HEK293 (cell line): Measurements from ENCODE around the gene DIP2C.

ENCODE experiments used
- CTCF ChIA-PET: fragments of 350-600 bp; formaldehyde crosslinking; extraction: SDS; loops from one replicate; lab custom pipeline; 2021; ENCODE audit warnings: antibody characterized with exemption; lab: Yijun Ruan, JAX
- POLR2A ChIA-PET: fragments of 300-600 bp; formaldehyde crosslinking; extraction: SDS; loops from one replicate; lab custom pipeline; 2020; ENCODE audit warnings: antibody characterized with exemption, inconsistent platforms; lab: Yijun Ruan, JAX
- H3K27ac ChIP-seq: fragments of 200-500 bp; sonication (Bioruptor generic); 2 replicates; pipeline ENCODE4 v1.5.1; 2014; ENCODE audit warnings: low read depth, low read length, control low read depth, inconsistent platforms; ENCODE audit errors: extremely low read depth
- H3K36me3 ChIP-seq, 2 experiments: fragments of 200-500 bp in 1 of 2; sonication (Bioruptor generic) in 1 of 2; 1 replicate in 1 of 2; 2 replicates in 1 of 2; pipeline ENCODE4 v1.5.1; 2014 to 2017; ENCODE audit warnings: inconsistent platforms in 2 of 2, low read length in 2 of 2; ENCODE audit not compliant: control insufficient read depth in 2 of 2, insufficient read depth in 1 of 2
- H3K4me1 ChIP-seq: fragments of 200-500 bp; sonication (Bioruptor generic); 2 replicates; pipeline ENCODE4 v1.5.1; 2014; ENCODE audit warnings: mild to moderate bottlenecking, low read length, inconsistent platforms; ENCODE audit not compliant: control insufficient read depth, insufficient read depth
- H3K4me3 ChIP-seq: 2 replicates; pipeline ENCODE4 v1.5.1; 2011; ENCODE audit warnings: low read depth, mild to moderate bottlenecking, control low read depth, low read length, moderate library complexity
- H3K9me3 ChIP-seq: fragments of 200-500 bp; sonication (Bioruptor generic); 2 replicates; pipeline ENCODE4 v1.5.1; 2014; ENCODE audit warnings: low read depth, low read length, inconsistent platforms; ENCODE audit not compliant: control insufficient read depth, insufficient read depth
- BCL11B ChIP-seq: fragments of 450-650 bp; formaldehyde crosslinking; IDR thresholded peaks from 2 replicates; pipeline ENCODE4 v1.5.1; 2016; ENCODE audit warnings: low read depth, missing biosample characterization, missing genetic modification characterization
- EGR2 ChIP-seq: fragments of 450-650 bp; formaldehyde crosslinking; IDR thresholded peaks from 2 replicates; pipeline ENCODE4 v1.5.1; 2016; ENCODE audit warnings: low read depth, missing biosample characterization, missing genetic modification characterization
- INSM2 ChIP-seq: fragments of 450-650 bp; formaldehyde crosslinking; IDR thresholded peaks from 2 replicates; pipeline ENCODE4 v1.5.1; 2016; ENCODE audit warnings: missing biosample characterization, missing genetic modification characterization
- KLF17 ChIP-seq: fragments of 450-650 bp; formaldehyde crosslinking; IDR thresholded peaks from 2 replicates; pipeline ENCODE4 v1.5.1; 2016; ENCODE audit warnings: missing biosample characterization, missing genetic modification characterization
- KLF8 ChIP-seq: fragments of 450-650 bp; formaldehyde crosslinking; IDR thresholded peaks from 2 replicates; pipeline ENCODE4 v1.5.1; 2016; ENCODE audit warnings: missing biosample characterization, missing genetic modification characterization
- MYNN ChIP-seq: fragments of 450-650 bp; formaldehyde crosslinking; IDR thresholded peaks from 2 replicates; pipeline ENCODE4 v1.5.1; 2016; ENCODE audit warnings: missing biosample characterization, missing genetic modification characterization, borderline replicate concordance
- SALL2 ChIP-seq: fragments of 450-650 bp; formaldehyde crosslinking; IDR thresholded peaks from 2 replicates; pipeline ENCODE4 v1.5.0; 2017; ENCODE audit warnings: missing biosample characterization, mild to moderate bottlenecking, missing genetic modification characterization, borderline replicate concordance
- TSHZ1 ChIP-seq: fragments of 450-650 bp; formaldehyde crosslinking; IDR thresholded peaks from 2 replicates; pipeline ENCODE4 v1.5.1; 2016; ENCODE audit warnings: missing biosample characterization, missing genetic modification characterization, borderline replicate concordance
- ZBTB10 ChIP-seq: fragments of 450-650 bp; formaldehyde crosslinking; IDR thresholded peaks from 2 replicates; pipeline ENCODE4 v1.5.1; 2016; ENCODE audit warnings: missing biosample characterization, missing genetic modification characterization
- ZBTB17 ChIP-seq: fragments of 450-650 bp; formaldehyde crosslinking; IDR thresholded peaks from 2 replicates; pipeline ENCODE4 v1.5.1; 2016; ENCODE audit warnings: missing biosample characterization, missing genetic modification characterization
- ZBTB44 ChIP-seq: fragments of 450-650 bp; IDR thresholded peaks from 2 replicates; pipeline ENCODE4 v1.5.1; 2018; ENCODE audit warnings: missing biosample characterization, mild to moderate bottlenecking, missing genetic modification characterization
- ZBTB48 ChIP-seq: fragments of 450-650 bp; formaldehyde crosslinking; IDR thresholded peaks from 2 replicates; pipeline ENCODE4 v1.5.1; 2016; ENCODE audit warnings: missing biosample characterization, missing genetic modification characterization
- ZNF157 ChIP-seq: fragments of 450-650 bp; formaldehyde crosslinking; IDR thresholded peaks from 2 replicates; pipeline ENCODE4 v1.5.1; 2016; ENCODE audit warnings: missing biosample characterization, missing genetic modification characterization
- ZNF211 ChIP-seq: fragments of 450-650 bp; formaldehyde crosslinking; IDR thresholded peaks from 2 replicates; pipeline ENCODE4 v1.5.1; 2016; ENCODE audit warnings: low read depth, missing biosample characterization, missing genetic modification characterization
- ZNF335 ChIP-seq: fragments of 450-650 bp; formaldehyde crosslinking; conservative IDR thresholded peaks from 2 replicates; pipeline ENCODE4 v1.5.1; 2016; ENCODE audit warnings: missing biosample characterization, missing genetic modification characterization
- ZNF366 ChIP-seq: fragments of 450-650 bp; formaldehyde crosslinking; conservative IDR thresholded peaks from 2 replicates; pipeline ENCODE4 v1.5.1; 2016; ENCODE audit warnings: missing biosample characterization, missing genetic modification characterization
- ZNF391 ChIP-seq: fragments of 450-650 bp; formaldehyde crosslinking; IDR thresholded peaks from 2 replicates; pipeline ENCODE4 v1.5.1; 2016; ENCODE audit warnings: low read depth, missing biosample characterization, missing genetic modification characterization, borderline replicate concordance
- ZNF623 ChIP-seq: fragments of 450-650 bp; formaldehyde crosslinking; IDR thresholded peaks from 2 replicates; pipeline ENCODE4 v1.5.1; 2016; ENCODE audit warnings: missing biosample characterization, missing genetic modification characterization
- ZNF791 ChIP-seq: fragments of 450-650 bp; formaldehyde crosslinking; IDR thresholded peaks from 2 replicates; pipeline ENCODE4 v1.5.1; 2016; ENCODE audit warnings: missing biosample characterization, missing genetic modification characterization
- ZNF837 ChIP-seq: fragments of 450-650 bp; formaldehyde crosslinking; IDR thresholded peaks from 2 replicates; pipeline ENCODE4 v1.5.1; 2016; ENCODE audit warnings: missing biosample characterization, missing genetic modification characterization
- ZSCAN23 ChIP-seq: fragments of 450-650 bp; formaldehyde crosslinking; IDR thresholded peaks from 2 replicates; pipeline ENCODE4 v1.5.1; 2016; ENCODE audit warnings: missing biosample characterization, missing genetic modification characterization
- ZSCAN30 ChIP-seq: fragments of 450-650 bp; IDR thresholded peaks from 2 replicates; pipeline ENCODE4 v1.5.1; 2018; ENCODE audit warnings: missing biosample characterization, mild to moderate bottlenecking, missing genetic modification characterization, moderate library complexity

DIP2C gene

GRCh38 chr10:733086-733485 is 43.6 kb upstream of the DIP2C start:
- Histone ChIP-seq H3K4me1 (no peaks in the 10 kb centered on the region), H3K27ac (no peak overlapping the region), H3K36me3 (no peaks in the 10 kb centered on the region), H3K4me3 (no peak overlapping the region), H3K9me3 (no peaks in the 10 kb centered on the region)
- ChIA-PET CTCF (no interaction called here), POLR2A (no interaction called here)
- TF ChIP-seq ZNF366 (tag by site-specific recombination) (peak; percentile 43; the same call in 1 of the 2 replicates), EGR2 (tag by site-specific recombination) (peak; percentile 78), ZBTB48 (tag by site-specific recombination) (no peak)

GRCh38 chr10:729213-729612 is 39.7 kb upstream of the DIP2C start:
- no peak overlapping the region for H3K27ac ChIP-seq
- H3K9me3 ChIP-seq = no peaks in the 10 kb centered on the region
- H3K4me3 ChIP-seq = no peak overlapping the region
- no peaks in the 10 kb centered on the region for H3K4me1 ChIP-seq
- ChIA-PET CTCF (no interaction called here), POLR2A (no interaction called here)
- H3K36me3 ChIP-seq = no peaks in the 10 kb centered on the region
- TF ChIP-seq ZNF623 (tag by site-specific recombination) (no peak), ZNF211 (tag by site-specific recombination) (no peak), ZNF335 (tag by site-specific recombination) (no peak), ZNF157 (no peak), INSM2 (tag by site-specific recombination) (no peak), TSHZ1 (tag by site-specific recombination) (no peak), ZNF837 (tag by site-specific recombination) (no peak), KLF8 (tag by site-specific recombination) (no peak), KLF17 (tag by site-specific recombination) (no peak), ZSCAN23 (tag by site-specific recombination) (no peak), ZSCAN30 (tag by site-specific recombination) (no peak), BCL11B (no peak), ZBTB17 (no peak), SALL2 (tag by site-specific recombination) (no peak), ZNF391 (tag by site-specific recombination) (no peak), ZBTB44 (tag by site-specific recombination) (no peak), ZNF791 (tag by site-specific recombination) (no peak), ZBTB10 (tag by site-specific recombination) (no peak), MYNN (tag by site-specific recombination) (no peak)
